ENCODE data around the gene EEF1A1. TPM values are rescaled to one million over a fixed set of nuclear protein-coding genes. Genes with fewer than 3 reads are reported as not detected.
"Not testable (repeated sequence)": the region's sequence is repeated elsewhere in the genome, so short reads cannot be mapped to it uniquely, and the experiment has no call there.

EEF1A1 gene
- total RNA-seq, 1 donor from 2014 or later: 11,869 TPM

DNA sequence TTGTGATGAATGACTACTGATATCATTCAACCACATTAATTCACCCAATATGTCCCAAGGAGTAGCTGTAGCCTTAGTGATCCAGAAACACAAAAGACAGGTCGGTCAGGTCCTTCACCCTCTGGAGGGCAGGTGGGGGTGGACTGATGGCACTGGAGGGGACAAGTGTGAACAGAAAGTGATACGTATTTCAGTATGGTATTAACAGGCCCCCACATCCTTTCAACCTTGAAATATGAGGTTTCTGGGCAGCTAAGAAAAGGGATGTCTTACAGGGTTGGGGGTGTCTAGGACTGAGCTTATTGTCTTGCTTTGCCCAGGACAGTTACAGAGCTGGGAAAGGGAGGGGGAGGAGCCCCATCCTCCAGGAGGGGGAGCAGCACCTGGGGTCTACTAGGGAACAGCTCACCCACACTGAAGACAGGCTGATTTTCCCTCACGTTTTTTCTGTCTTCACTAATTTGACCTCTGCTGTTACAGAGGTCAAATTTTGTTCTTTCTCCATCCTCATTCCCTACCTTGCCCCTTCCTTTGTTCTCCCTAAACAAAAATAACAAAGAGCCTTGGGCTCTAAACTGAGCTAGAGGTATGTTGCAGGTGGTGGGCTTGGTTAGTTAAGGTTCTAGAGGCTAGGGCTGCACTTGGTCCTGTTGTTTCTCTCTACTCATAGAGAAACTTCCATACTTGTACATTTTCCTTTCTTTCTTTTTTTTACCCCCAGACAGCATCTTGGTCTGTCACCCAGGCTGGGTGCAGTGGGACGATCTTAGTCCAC, 38.0 kb upstream of the EEF1A1 start:
- H3K4me1 Mint-ChIP-seq: peaks cover 52% of the 10 kb centered on the region
- TF ChIP-seq, protein P1, sequence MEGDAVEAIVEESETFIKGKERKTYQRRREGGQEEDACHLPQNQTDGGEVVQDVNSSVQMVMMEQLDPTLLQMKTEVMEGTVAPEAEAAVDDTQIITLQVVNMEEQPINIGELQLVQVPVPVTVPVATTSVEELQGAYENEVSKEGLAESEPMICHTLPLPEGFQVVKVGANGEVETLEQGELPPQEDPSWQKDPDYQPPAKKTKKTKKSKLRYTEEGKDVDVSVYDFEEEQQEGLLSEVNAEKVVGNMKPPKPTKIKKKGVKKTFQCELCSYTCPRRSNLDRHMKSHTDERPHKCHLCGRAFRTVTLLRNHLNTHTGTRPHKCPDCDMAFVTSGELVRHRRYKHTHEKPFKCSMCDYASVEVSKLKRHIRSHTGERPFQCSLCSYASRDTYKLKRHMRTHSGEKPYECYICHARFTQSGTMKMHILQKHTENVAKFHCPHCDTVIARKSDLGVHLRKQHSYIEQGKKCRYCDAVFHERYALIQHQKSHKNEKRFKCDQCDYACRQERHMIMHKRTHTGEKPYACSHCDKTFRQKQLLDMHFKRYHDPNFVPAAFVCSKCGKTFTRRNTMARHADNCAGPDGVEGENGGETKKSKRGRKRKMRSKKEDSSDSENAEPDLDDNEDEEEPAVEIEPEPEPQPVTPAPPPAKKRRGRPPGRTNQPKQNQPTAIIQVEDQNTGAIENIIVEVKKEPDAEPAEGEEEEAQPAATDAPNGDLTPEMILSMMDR (conservative IDR thresholded peaks at IDR 0.05): no peak
- H3K36me3 Mint-ChIP-seq (ENCODE audit: low read depth): no peaks in the 10 kb centered on the region
- no peaks in the 10 kb centered on the region for H3K27me3 Mint-ChIP-seq (ENCODE audit: low read depth)
- peak overlapping the region; percentile 72 for H3K27ac Mint-ChIP-seq (ENCODE audit: unreplicated experiment)
- H3K4me3 Mint-ChIP-seq: peak overlapping the region; percentile 7
- no peaks in the 10 kb centered on the region for H3K9me3 Mint-ChIP-seq
- DNase-seq (ENCODE audit: low read depth, low spot score): no peak

DNA sequence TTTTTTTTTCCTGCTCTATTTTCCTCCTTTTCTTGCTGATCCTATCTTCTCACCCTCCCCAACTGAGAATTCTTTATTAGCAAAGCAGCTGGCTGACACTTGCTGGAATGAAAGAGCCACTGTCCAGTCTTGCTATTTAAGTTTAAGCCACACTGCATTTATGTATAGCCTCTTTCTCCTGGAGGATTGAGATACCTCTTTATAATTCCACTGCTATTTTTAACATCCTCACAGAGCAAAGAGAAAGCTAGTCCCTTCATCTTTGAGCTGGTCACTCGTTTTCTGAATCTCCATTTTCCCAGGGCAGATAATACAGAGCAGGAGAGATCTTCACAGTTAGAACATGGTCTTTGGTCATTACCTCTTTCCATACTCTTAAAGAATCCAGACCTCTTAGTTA, 36.0 kb upstream of the EEF1A1 start:
- Mint-ChIP-seq H3K36me3 (ENCODE audit: low read depth) (no peaks in the 10 kb centered on the region), H3K4me1 (peaks cover 52% of the 10 kb centered on the region), H3K27ac (ENCODE audit: unreplicated experiment) (peak overlapping the region; percentile 14), H3K27me3 (ENCODE audit: low read depth) (no peaks in the 10 kb centered on the region), H3K9me3 (no peaks in the 10 kb centered on the region), H3K4me3 (peak overlapping the region; percentile 6)
- TF ChIP-seq, protein P1 (conservative IDR thresholded peaks at IDR 0.05): no peak
- no peak for DNase-seq (ENCODE audit: low read depth, low spot score)

DNA sequence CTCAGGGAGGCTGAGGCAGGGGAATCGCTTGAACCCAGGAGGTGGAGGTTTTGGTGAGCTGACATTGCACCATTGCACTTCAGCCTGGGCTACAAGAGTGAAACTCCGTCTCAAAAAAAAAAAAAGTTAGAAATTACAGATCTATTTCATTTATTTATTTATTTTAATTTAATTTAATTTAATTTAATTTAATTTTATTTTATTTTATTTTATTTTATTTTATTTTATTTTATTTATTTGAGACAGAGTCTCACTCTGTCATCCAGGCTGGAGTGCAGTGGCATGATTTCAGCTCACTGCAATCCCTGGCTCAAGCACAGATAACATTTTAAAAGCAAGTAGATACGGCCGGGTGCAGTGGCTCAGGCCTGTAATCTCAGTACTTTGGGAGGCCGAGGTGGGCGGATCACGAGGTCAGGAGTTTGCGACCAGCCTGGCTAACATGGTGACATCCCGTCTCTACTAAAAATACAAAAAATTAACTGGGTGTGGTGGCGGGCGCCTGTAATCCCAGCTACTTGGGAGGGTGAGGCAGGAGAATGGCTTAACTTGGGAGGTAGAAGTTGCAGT, 34.6 kb upstream of the EEF1A1 start:
- not testable (repeated sequence) for H3K4me3 Mint-ChIP-seq; H3K27me3 Mint-ChIP-seq (ENCODE audit: low read depth); H3K27ac Mint-ChIP-seq (ENCODE audit: unreplicated experiment)

DNA sequence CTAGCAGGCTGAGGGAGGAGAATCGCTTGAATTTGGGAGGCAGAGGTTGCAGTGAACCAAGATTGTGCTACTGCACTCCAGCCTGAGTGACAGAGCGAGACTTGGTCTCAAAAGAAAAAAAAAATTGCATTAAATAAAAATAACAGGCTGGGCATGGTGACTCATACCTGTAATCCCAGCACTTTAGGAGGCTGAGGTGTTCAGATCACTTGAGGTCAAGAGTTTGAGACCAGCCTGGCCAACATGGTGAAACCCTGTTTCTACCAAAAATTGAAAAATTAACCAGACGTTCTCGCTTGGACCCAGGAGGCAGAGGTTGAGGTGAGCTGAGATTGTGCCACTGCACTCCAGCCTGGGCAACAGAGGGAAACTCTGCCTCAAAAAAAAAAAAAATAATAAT, 30.3 kb upstream of the EEF1A1 start:
- not testable (repeated sequence) for H3K27ac Mint-ChIP-seq (ENCODE audit: unreplicated experiment); H3K36me3 Mint-ChIP-seq (ENCODE audit: low read depth); H3K4me3 Mint-ChIP-seq; DNase-seq (ENCODE audit: low read depth, low spot score); H3K27me3 Mint-ChIP-seq (ENCODE audit: low read depth); H3K9me3 Mint-ChIP-seq
- peaks cover 10% of the 10 kb centered on the region for H3K4me1 Mint-ChIP-seq

More for the DNA sequence above, 34.6 kb upstream of the EEF1A1 start:
- H3K36me3 Mint-ChIP-seq (ENCODE audit: low read depth); DNase-seq (ENCODE audit: low read depth, low spot score); H3K9me3 Mint-ChIP-seq: not testable (repeated sequence)
- peaks cover 45% of the 10 kb centered on the region for H3K4me1 Mint-ChIP-seq

DNA sequence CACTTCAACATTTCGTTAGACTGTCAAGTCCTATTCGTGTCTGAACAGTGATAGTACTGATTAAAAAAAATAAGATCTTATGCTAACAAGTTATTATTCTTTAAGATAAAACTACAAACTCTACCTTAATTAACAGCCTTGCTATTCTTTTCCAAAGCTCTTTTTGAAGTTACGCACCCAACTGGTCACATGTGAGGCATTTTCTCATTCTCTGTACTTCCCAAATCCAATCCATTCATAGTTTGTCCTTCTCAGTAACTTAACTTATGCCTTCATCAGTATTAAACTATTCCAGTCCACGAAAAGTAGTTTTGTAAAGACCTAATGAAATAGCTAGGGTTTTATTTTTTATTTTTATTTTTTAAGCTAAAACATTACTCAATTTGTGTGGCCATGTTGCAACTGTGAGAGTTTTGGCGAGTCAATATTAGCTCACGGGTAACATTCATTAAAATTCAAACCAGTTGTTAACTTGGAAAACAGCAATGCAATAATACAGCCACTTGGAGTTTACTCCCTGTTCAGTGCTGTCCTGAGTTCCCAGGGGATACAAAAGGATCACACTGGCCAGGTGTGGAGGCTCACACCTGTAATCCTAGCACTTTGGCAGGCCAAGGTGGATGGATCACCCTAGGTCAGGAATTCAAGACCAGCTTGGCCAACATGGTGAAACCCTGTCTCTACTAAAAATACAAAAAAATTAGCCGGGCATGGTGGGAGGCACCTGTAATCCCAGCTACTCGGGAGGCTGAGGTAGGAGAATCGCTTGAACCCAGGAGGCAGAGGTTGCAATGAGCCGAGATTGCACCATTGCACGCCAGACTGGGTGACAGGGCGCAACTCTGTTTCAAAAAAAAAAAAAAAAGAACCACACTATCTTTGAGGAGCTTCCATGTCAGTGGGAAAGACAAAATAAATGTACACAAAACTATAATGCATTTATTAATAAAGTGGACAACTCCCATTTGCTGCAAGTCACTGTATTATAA, 27.9 kb upstream of the EEF1A1 start:
- TF ChIP-seq, protein P1 (conservative IDR thresholded peaks at IDR 0.05): no peak
- Mint-ChIP-seq H3K36me3 (ENCODE audit: low read depth) (no peaks in the 10 kb centered on the region), H3K4me3 (no peak overlapping the region), H3K27me3 (ENCODE audit: low read depth) (no peaks in the 10 kb centered on the region), H3K27ac (ENCODE audit: unreplicated experiment) (no peak overlapping the region), H3K9me3 (no peaks in the 10 kb centered on the region), H3K4me1 (peaks cover 4% of the 10 kb centered on the region)
- DNase-seq (ENCODE audit: low read depth, low spot score): no peak

DNA sequence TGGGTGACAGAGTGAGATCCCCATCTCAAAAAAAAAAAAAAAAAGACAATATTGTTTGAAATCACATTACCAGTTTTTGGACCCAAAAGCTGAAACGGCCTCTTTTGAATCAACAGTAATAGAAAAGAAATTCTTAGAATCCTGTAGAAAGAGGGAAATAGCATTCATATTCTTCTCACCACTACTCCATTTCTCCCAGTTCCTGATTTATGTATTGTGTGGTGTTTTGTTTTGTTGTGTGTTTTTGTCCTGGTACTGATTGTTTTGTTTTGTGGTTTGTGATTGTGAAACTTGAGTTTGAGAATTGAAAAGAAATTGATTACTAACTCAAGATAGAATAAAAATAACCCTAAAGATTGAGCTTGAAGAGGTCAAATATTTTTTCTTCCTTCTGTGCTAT, 26.2 kb upstream of the EEF1A1 start:
- TF ChIP-seq, protein P1 (conservative IDR thresholded peaks at IDR 0.05): no peak
- no peak overlapping the region for H3K4me3 Mint-ChIP-seq
- no peaks in the 10 kb centered on the region for H3K36me3 Mint-ChIP-seq (ENCODE audit: low read depth)
- no peak for DNase-seq (ENCODE audit: low read depth, low spot score)
- no peaks in the 10 kb centered on the region for H3K27me3 Mint-ChIP-seq (ENCODE audit: low read depth)
- H3K4me1 Mint-ChIP-seq: peaks cover 4% of the 10 kb centered on the region
- H3K27ac Mint-ChIP-seq (ENCODE audit: unreplicated experiment): no peak overlapping the region
- no peaks in the 10 kb centered on the region for H3K9me3 Mint-ChIP-seq

Data from neural crest cell (in vitro differentiated cells).